Smooth muscle cell (in vitro differentiated cells): ENCODE measurements around the gene COL5A2. TPM values are rescaled to one million over a fixed set of nuclear protein-coding genes. Genes with fewer than 3 reads are reported as not detected.

Experiments used
- DNase-seq: peaks from one replicate; lab custom pipeline; 2025; ENCODE audit not compliant: unreplicated experiment; lab: John Stamatoyannopoulos, UW
- H2AFZ ChIP-seq: fragments of 200-600 bp; sonication (generic); 2 replicates; pipeline ENCODE4 v1.6.0; 2016; ENCODE audit warnings: antibody characterized with exemption, low read depth, mild to moderate bottlenecking
- H3F3A ChIP-seq: fragments of 200-600 bp; sonication (generic); 2 replicates; pipeline ENCODE4 v1.6.0; 2017; ENCODE audit warnings: antibody characterized with exemption, low read depth
- H3K27ac ChIP-seq: fragments of 200-600 bp; sonication (generic); 2 replicates; pipeline ENCODE4 v1.5.1; 2016; ENCODE audit warnings: low read depth, mild to moderate bottlenecking
- H3K27me3 ChIP-seq: fragments of 200-600 bp; sonication (generic); 2 replicates; pipeline ENCODE4 v1.6.1; 2016; ENCODE audit warnings: low read depth, mild to moderate bottlenecking
- H3K36me3 ChIP-seq: fragments of 200-600 bp; sonication (generic); 2 replicates; pipeline ENCODE4 v1.5.1; 2016; ENCODE audit warnings: low read depth
- H3K4me1 ChIP-seq: fragments of 200-600 bp; sonication (generic); 2 replicates; pipeline ENCODE4 v1.5.1; 2016; ENCODE audit warnings: low read depth
- H3K4me2 ChIP-seq: fragments of 200-600 bp; sonication (generic); 2 replicates; pipeline ENCODE4 v1.6.0; 2016; ENCODE audit warnings: mild to moderate bottlenecking
- H3K4me3 ChIP-seq: fragments of 200-600 bp; sonication (generic); 2 replicates; pipeline ENCODE4 v1.5.1; 2016; ENCODE audit warnings: mild to moderate bottlenecking
- H3K79me2 ChIP-seq: fragments of 200-600 bp; sonication (generic); 2 replicates; pipeline ENCODE4 v1.6.0; 2016; ENCODE audit warnings: low read depth, mild to moderate bottlenecking
- H3K9ac ChIP-seq: fragments of 200-600 bp; sonication (generic); 2 replicates; pipeline ENCODE4 v1.6.0; 2016; ENCODE audit warnings: low read depth
- H3K9me3 ChIP-seq: fragments of 200-600 bp; sonication (generic); replicated peaks from 2 replicates; pipeline ENCODE4 v1.5.1; 2016; ENCODE audit warnings: low read depth
- H4K20me1 ChIP-seq: fragments of 200-600 bp; sonication (generic); 2 replicates; pipeline ENCODE4 v1.6.0; 2016; ENCODE audit warnings: low read depth
- CTCF ChIP-seq: fragments of 200-600 bp; sonication (generic); IDR thresholded peaks from 2 replicates; pipeline ENCODE4 v1.5.1; 2017; ENCODE audit warnings: borderline replicate concordance, mild to moderate bottlenecking, antibody characterized with exemption; ENCODE audit not compliant: insufficient read depth, poor library complexity, severe bottlenecking
- WGBS: methylation state at CpG from one replicate; pipeline ENCODE4 v1.1.7; 2016; ENCODE audit warnings: low lambda C conversion rate; 5-methylcytosine and 5-hydroxymethylcytosine counted together
- polyA plus RNA-seq: library from polyadenylated mRNA; unstranded; fragments of >200 nt; fragmentation: Nextera tagmentation; extraction: Ambion mirVana; gene quantifications from 2 replicates; pipeline ENCODE4 v1.2.1, GENCODE V29; 2016
- total RNA-seq: library from RNA; depleted of rRNA; stranded (reverse); fragments of >200 nt; gene quantifications from 2 replicates; pipeline ENCODE4 v1.2.3, GENCODE V29; 2014

Gene COL5A2
- 697 and 944 TPM in 2 replicates for total RNA-seq
- polyA plus RNA-seq: 295 and 364 TPM in 2 replicates

- no peak for TF ChIP-seq CTCF
- H3K9me3 ChIP-seq: no peaks in the 10 kb centered on the region
- peak within 1 kb of the TSS; percentile 84 for H2AFZ ChIP-seq
- peak within 1 kb of the TSS; percentile 84 for H3K27ac ChIP-seq
- DNase-seq: peak; percentile 5
- H3K79me2 ChIP-seq: peaks cover 74% of the 10 kb centered on the region
- H3F3A ChIP-seq: peaks cover 16% of the 10 kb centered on the region
- H3K36me3 ChIP-seq: no peaks in the 10 kb centered on the region
- peak within 1 kb of the TSS; percentile 84 for H3K4me3 ChIP-seq
- peaks cover 9% of the 10 kb centered on the region for H3K4me1 ChIP-seq
- no peaks in the 10 kb centered on the region for H3K27me3 ChIP-seq
- H4K20me1 ChIP-seq: peaks cover 29% of the 10 kb centered on the region
- WGBS: 5% methylated on average over 6 of the region's 6 CpGs
- H3K9ac ChIP-seq: peak within 1 kb of the TSS; percentile 92
- peak within 1 kb of the TSS; percentile 100 for H3K4me2 ChIP-seq
Observed at GRCh38 chr2:189179570-189179950, at the start of gene COL5A2. COL5A2 (minus strand) TSS chr2:189179761; CDS start chr2:189179604, 157 bp downstream.

- DNase-seq: no peak
- no peak for TF ChIP-seq CTCF
- no peak overlapping the region for H3K4me3 ChIP-seq
- H3K27me3 ChIP-seq: no peaks in the 10 kb centered on the region
- no peaks in the 10 kb centered on the region for H3F3A ChIP-seq
- no peak overlapping the region for H3K27ac ChIP-seq
- H3K36me3 ChIP-seq: no peaks in the 10 kb centered on the region
- no peak overlapping the region for H2AFZ ChIP-seq
- no peak overlapping the region for H3K9ac ChIP-seq
- H3K9me3 ChIP-seq: no peaks in the 10 kb centered on the region
- no peaks in the 10 kb centered on the region for H3K79me2 ChIP-seq
- 98% methylated on average over 1 of the region's 1 CpG for WGBS
- no peak overlapping the region for H3K4me2 ChIP-seq
- no peaks in the 10 kb centered on the region for H3K4me1 ChIP-seq
- no peaks in the 10 kb centered on the region for H4K20me1 ChIP-seq
Observed at GRCh38 chr2:189226017-189226416, 46.5 kb upstream of the COL5A2 start.

GRCh38 chr2:189225032-189225431, 45.5 kb upstream of the COL5A2 start:
- H3K4me3 ChIP-seq: no peak overlapping the region
- H4K20me1 ChIP-seq: no peaks in the 10 kb centered on the region
- no peak for DNase-seq
- no peak overlapping the region for H3K4me2 ChIP-seq
- no peak overlapping the region for H3K27ac ChIP-seq
- no peaks in the 10 kb centered on the region for H3K36me3 ChIP-seq
- 94% methylated on average over 2 of the region's 2 CpGs for WGBS
- H2AFZ ChIP-seq: no peak overlapping the region
- no peak for TF ChIP-seq CTCF
- no peaks in the 10 kb centered on the region for H3K79me2 ChIP-seq
- H3K9ac ChIP-seq: no peak overlapping the region
- H3K27me3 ChIP-seq: no peaks in the 10 kb centered on the region
- no peaks in the 10 kb centered on the region for H3K4me1 ChIP-seq
- no peaks in the 10 kb centered on the region for H3F3A ChIP-seq
- no peaks in the 10 kb centered on the region for H3K9me3 ChIP-seq

GRCh38 chr2:189222468-189223105, 43.0 kb upstream of the COL5A2 start:
- H3K4me1 ChIP-seq: no peaks in the 10 kb centered on the region
- DNase-seq: no peak
- H3K4me3 ChIP-seq: no peak overlapping the region
- H3K79me2 ChIP-seq: no peaks in the 10 kb centered on the region
- peak overlapping the region; percentile 5 for H3K4me2 ChIP-seq
- no peaks in the 10 kb centered on the region for H3K36me3 ChIP-seq
- H4K20me1 ChIP-seq: no peaks in the 10 kb centered on the region
- peak overlapping the region; percentile 67 for H2AFZ ChIP-seq
- peak overlapping the region; percentile 26 for H3K27ac ChIP-seq
- peaks cover 12% of the 10 kb centered on the region for H3F3A ChIP-seq
- H3K27me3 ChIP-seq: no peaks in the 10 kb centered on the region
- no peak for TF ChIP-seq CTCF
- no peak overlapping the region for H3K9ac ChIP-seq
- H3K9me3 ChIP-seq: no peaks in the 10 kb centered on the region
- 90% methylated on average over 4 of the region's 4 CpGs for WGBS
